ENCODE data around the gene PROSER2.

DNA sequence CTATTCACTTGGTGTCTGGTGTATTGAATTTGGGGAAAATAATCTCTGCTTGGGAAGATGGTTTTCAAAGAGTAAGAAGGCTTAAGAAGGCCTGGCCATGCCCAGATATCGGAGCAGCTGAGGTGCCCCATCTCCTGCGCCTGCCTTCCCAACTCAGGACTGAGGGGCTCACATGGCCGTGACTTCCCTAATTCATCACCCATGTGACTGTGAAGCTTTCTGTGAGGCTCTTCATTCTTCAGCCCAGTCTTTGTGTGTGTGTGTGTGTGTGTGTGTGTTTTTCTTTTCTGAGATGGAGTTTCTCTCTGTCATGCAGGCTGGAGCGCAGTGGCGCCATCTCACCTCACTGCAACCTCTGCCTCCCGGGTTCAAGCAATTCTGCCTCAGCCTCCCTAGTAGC is 53.2 kb downstream of the PROSER2 start:
- TF ChIP-seq CTCF (IDR thresholded peaks at IDR 0.05) (no peak), POLR2A (IDR thresholded peaks at IDR 0.05) (no peak), EP300 (IDR thresholded peaks at IDR 0.05) (no peak), POLR2AphosphoS5 (IDR thresholded peaks at IDR 0.05) (no peak)
